Stimulated activated CD4-positive, alpha-beta T cell treated with anti-CD3 and anti-CD28 coated beads, Interleukin-1b, Interleukin-23, amount 100 ng/mL, for 48 hours (primary cell): Measurements from ENCODE around the gene ZNF407.
"Not testable (repeated sequence)": the region's sequence is repeated elsewhere in the genome, so short reads cannot be mapped to it uniquely, and the experiment has no call there.

ENCODE experiments used
- DNase-seq: peaks from one replicate; pipeline ENCODE4 v3.0.0-alpha.2; 2020

The ZNF407 gene

DNA sequence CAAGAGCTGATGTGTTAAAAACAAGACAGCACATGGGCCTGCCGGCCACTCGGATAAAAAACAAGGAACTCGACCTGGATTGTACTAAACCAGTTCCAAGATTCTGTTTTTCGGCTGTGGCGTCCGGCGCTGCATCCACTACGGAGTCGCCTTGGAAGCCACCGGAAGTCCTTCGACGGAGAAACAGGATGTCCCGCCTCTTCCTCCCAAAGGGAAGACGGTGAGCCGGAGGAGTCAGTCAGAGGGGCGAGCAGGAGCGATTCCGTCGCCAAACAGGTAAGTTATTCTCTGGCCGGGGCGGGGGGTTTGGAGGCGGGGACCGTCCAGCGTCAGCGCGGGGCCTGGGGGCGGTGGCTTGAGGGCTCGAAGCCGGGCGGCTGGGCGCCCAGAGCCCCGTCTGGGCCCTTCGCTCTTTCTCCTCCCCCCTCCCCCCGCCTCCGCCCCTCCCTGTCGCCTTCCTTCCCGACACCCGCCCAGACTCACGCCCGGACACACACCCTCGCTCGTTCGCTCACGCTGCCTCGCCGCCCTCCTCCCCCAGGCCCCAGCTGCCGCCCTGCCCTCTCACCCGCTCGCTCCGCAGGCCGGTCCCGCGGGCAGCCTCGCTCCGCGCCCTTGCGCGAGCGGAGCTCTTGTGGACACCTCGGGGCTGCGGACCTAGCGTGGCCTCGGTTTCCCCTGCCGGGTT, at the start of gene ZNF407:
Gene ZNF407, plus strand, starts transcription at position 209 of the 688 bp plus-strand sequence. CDS start 33,150 bp downstream, outside the sequence.
- peak; percentile 85 for DNase-seq

DNA sequence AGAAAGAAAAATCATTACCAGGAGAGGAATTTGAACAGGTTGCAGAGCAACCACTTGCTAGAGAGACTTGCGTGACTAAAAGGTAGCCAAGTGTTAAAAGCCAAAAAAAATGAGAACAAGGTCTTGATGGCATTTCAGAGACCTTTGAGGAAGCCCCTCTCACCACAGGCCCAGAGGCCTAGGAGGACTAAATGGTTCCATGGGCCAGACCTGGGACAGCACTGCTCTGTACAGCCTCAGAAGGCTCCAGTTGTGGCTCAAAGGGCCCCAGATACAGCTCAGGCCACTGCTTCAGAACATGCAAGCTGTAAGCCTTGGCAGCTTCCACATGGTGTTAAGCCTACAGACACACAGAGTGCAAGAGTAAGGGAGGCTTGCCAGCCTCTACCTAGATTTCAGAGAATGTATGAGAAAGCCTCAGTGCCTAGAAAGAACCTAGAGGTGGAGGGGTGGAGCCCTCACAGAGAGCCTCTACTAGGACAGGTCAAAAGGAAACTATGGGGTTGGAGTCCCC, 48.0 kb upstream of the ZNF407 start:
- DNase-seq, result no peak

DNA sequence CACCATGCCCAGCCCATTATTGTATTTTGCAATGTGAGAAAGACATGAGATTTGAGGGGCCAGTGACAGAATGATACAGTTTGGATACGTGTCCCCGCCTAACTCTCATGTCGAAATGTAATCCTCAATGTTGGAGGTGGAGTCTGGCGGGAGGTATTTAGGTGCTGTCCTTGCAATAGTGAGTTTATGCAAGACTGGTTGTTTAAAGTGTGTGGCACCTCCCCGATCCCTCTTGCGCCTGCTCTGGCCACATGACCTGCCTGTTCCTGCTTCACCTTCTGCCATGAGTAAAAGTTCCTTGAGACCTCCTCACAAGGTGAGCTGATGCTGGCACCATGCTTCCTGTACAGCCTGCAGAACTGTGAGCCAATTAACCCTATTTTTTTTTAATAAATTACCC, 46.8 kb upstream of the ZNF407 start:
- DNase-seq, result no peak

DNA sequence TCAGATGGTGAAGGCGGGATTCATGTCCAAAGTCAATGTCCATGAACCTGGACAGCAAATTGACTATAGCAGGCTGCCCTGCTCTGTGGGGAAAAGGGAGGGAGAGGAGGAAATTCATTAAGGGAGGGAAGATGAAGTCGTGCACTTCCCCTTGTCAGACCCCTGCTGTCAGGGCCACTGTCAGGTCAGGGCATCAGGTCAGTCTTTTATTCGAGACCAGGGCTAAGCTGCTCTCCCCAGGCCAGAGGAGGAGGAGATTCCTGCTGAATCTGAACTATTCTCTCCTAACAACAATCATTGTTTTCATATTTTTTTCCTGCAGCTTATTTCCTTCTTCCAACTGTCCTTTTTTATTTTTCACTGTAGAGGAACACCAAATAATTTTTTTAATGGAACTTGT, 46.2 kb upstream of the ZNF407 start:
- DNase-seq, result no peak

DNA sequence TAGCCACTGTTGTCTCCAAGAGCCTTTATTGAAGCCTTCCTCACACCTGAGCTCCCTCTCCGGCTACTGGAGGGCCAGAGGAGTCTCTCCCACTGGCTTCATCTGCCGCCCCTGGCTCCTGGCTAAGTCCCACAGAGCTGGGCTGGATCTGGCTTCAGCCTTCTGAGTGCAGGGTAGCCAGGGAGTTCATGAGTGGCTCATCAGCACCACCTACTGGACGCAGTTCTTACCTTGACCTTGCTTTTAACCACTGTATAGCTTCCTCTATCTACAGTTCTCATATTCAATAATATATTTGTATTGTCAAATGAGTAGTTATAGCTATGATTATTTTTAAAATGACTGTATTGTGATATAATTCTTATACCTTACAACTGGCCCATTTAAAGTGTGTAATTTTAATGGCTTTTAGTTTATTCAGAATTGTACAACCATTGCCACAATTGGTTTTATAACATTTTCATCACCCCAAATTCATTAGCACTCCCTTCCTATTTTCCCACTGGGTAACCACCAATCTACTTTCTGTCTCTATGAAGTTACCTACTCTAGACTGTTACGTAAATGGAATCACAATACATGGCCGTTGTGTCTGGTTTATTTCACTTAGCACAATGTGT, 45.6 kb upstream of the ZNF407 start:
- peak; percentile 70 for DNase-seq

GRCh38 chr18:74556126-74556525, 41.5 kb upstream of the ZNF407 start:
- DNase-seq, result no peak

DNA sequence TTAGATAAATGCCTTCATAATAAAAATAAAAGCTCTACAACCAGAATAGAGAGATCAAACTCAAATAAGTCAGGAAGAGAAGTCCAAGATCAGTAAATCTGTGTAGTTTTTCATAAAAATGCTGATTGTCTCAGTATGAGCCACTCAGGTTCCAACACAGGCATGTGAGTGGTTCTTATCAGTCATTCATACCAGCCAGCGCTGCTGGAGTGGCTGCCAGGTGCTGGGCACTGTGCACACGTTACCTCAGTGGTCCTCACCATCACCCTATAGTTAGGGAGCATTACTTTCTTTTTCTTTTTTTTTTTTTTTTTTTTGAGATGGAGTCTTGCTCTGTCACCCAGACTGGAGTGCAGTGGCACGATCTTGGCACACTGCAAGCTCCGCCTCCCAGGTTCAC, 39.6 kb upstream of the ZNF407 start:
- no peak for DNase-seq

DNA sequence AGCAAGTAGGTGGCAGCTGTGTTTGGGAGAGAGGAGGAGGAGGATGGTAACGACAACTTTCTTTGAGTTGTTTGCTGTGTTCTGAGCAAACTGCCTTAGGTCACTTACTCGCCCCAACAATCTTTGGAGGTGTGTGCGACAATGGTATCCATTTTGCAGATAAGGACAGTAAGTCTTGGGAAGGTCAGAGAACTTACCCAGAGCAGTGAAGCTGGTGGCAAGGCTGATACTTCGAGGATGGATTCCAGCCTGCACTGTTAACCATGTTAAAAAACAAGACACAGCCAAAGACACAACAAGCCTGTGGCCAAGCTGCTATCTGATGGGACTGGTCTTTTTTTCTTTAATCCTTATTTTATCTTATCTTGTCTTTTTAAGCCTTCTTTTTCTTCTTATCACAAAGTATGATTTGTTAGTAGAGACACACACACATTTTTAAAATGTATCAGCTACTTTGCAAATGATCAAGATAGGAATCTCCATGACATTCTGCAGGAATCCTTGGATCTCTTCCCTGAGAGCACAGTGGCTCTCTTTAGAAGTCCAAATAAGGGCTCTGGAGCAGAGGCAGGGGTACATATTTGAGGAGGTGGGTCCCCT, 35.4 kb upstream of the ZNF407 start:
- DNase-seq, result no peak

- no peak for DNase-seq
These were observed 34.9 kb upstream of the ZNF407 start for GRCh38 chr18:74562775-74563174.

DNA sequence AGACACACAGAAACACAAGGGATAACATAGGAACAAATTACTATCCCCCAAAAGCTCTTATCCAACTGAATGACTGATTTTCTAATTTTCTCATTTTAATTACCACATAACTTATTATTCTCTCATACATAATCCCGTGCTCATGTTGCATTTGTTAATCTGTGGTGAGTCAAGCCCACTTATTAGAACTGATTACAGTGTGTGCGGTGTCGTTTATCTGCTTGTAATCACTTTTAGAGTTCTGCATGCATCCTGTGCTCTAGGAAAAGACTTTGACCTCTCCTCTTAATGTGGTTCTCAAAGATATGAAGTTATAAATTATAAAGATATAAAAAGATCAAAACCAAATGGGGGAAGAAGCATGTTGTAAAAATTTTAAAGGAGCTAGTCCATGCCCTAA, 33.7 kb upstream of the ZNF407 start:
- DNase-seq, result no peak

DNA sequence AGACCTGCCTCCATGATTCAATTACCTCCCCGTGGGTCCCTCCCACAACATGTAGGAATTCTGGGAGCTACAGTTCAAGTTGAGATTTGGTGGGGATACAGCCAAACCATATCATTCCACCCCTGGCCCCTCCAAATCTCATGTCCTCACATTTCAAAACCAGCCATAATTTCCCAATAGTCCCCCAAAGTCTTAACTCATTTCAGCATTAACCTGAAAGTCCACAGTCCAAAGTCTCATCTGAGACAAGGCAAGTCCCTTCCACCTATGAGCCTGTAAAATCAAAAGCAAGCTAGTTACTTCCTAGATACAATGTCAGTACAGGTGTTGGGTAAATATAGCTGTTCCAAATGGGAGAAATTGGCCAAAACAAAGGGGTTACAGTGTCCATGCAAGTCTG, 32.5 kb upstream of the ZNF407 start:
- DNase-seq, result not testable (repeated sequence)

DNA sequence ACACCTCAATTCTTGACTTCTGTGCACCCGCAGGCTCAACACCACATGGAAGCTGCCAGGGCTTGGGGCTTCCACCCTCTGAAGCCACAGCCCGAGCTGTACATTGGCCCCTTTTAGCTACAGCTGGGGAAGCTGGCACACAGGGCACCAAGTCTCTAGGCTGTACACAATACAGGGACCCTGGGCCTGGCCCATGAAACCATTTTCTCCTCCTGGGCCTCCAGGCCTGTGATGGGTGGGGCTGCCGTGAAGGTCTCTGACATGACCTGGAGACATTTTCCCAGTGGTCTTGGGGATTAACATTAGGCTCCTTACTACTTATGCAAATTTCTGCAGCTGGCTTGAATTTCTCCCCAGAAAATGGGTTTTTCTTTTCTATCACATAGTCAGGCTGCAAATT, 31.7 kb upstream of the ZNF407 start:
- not testable (repeated sequence) for DNase-seq

- DNase-seq, result no peak
These were observed 29.8 kb upstream of the ZNF407 start for GRCh38 chr18:74567822-74568221.

DNA sequence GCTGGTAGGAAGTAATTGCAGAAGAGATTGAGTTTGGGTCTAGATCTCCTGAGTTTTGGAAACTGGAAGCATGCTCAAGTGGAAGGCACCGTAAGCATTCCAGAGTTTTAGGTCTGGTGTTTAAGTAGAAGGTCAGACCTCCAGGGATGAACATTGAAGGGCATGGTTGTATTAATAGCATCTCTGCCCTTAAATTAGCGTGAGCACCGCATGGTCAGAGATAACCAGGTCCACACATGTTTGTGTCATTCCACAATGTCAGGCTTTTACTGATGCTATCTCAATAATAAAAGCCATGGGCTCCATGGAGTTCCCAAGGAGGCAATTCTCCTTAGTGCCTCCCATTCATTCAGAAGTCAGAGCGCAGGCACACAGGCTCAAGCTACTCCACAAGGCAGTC, 28.3 kb upstream of the ZNF407 start:
- DNase-seq, result no peak

DNA sequence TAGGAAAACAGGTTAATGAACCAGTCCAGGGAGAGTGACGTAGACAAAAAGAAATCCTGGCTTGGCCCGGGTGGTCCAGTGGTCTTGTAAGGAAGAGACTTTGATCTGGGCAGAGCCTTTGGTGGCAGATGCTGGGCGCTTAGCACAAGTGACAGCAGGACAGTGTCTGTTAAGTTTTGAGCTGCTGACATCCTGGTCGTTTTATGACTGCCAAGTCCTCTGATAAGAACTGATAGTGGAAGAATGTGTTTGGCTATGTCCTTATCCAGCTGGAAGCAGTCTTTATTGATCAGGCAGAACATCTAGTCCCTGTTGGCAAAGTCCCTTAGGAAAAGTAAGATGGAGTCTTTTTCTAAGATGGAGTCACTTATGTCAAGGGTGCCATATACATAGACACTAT, 27.4 kb upstream of the ZNF407 start:
- no peak for DNase-seq

DNA sequence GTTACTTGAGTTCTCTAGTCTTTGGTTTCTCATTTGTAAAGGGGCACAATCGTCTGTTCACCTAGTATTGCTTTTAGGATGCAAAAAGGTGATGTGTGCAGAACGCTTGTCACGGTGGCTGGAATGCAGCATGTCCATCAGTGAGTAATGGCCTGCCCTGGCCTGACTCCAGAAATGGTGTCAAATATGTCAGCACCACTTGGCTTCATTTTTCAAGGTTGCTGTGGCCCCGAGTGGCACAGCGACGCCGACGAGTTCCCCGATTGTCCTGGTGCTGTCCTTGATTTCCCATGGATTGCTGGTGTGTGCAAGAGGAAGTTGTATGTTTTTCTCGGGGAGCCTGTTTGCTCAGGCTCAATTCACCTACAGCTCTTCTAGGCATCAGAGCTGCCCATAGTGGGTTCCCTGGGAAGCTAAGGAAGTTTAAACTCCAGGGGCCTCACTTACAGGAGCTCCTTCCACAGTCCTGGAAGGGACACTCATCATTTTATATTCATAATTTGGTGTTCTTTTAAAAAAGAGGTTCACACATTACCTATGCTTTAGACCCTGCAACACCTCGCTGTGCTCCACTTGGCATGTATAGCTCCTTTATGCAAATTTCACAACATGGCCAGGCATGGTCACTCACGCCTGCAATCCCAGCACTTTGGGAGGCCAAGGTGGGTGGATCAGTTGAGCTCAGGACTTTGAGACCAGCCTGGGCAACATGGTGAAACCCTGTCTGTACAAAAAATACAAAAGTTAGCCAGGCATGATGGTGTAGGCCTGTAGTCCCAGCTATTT, 25.6 kb upstream of the ZNF407 start:
- no peak for DNase-seq

GRCh38 chr18:74573053-74573452, 24.6 kb upstream of the ZNF407 start:
- DNase-seq, result no peak

GRCh38 chr18:74574916-74575315, 22.8 kb upstream of the ZNF407 start:
- DNase-seq, result no peak

DNA sequence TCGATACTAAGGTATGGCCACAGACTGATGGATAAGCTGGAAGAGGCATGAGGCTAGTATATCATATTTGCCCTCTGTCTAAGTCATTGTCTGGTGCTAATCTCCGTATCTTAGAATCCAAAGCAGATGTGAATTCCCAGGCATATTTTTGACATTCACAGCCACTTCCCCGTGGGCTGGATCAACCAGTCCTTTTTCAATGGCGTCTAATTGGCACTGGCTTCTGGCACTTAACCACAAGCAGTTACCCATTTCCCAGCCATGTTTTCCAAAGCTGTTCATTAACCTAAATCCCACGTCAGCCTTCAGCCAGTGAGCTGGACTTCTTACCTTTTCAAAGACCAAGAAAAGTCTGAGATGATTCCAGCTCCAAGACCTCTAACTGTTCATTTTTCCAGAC, 20.7 kb upstream of the ZNF407 start:
- DNase-seq, result no peak

GRCh38 chr18:74579496-74580065, 18.1 kb upstream of the ZNF407 start:
- DNase-seq, result no peak

- no peak for DNase-seq
These were observed 15.0 kb upstream of the ZNF407 start for GRCh38 chr18:74582642-74583041.

GRCh38 chr18:74587441-74587840, 10.2 kb upstream of the ZNF407 start:
- no peak for DNase-seq

DNA sequence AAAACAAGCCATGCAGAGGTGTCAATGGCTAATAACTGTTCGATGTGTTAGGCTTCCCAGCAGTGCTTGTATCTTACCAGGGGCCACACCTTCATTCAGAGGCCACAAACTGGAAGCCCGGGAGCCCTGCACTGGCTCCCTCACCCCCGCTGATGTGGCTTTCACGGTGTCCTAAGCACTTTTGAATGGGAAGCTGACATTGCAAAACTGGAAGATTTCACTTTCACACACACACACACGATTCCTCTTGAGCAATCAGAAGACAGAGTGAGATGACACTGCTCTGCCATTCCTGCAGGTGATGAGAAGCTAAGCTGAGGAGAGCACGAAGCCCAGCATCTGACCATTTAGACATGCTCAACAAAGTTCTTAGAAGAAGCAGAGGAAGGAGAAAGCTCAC, 8.6 kb upstream of the ZNF407 start:
- DNase-seq, result no peak
